ENCODE measurements around the gene PARD6G.

GRCh38 chr18:80137976-80138375 is 109.3 kb downstream of the PARD6G start:
- no peak for TF ChIP-seq CTCF (IDR thresholded peaks at IDR 0.05 in 2 of 3, conservative IDR thresholded peaks at IDR 0.05 in 1 of 3; ENCODE audit: control insufficient read depth in 2 of 3, extremely low read depth in 1 of 3, insufficient read depth in 1 of 3, low read depth in 3 of 3, low read length in 3 of 3)
- no peak for TF ChIP-seq POLR2AphosphoS5 (IDR thresholded peaks at IDR 0.05; ENCODE audit: low read length)
- no peak for TF ChIP-seq HDAC2 (IDR thresholded peaks at IDR 0.05)
- no peak for TF ChIP-seq E4F1 (IDR thresholded peaks at IDR 0.05; ENCODE audit: borderline replicate concordance, partially characterized antibody)
- TF ChIP-seq CREB1 (IDR thresholded peaks at IDR 0.05; ENCODE audit: low read depth), result no peak
- peak; percentile 47 for TF ChIP-seq POLR2A (IDR thresholded peaks at IDR 0.05; ENCODE audit: low read depth, low read length)
- TF ChIP-seq FOXM1 (IDR thresholded peaks at IDR 0.05; ENCODE audit: low read depth, low read length), result no peak
- TF ChIP-seq MAX (IDR thresholded peaks at IDR 0.05; ENCODE audit: low read depth, low read length), result no peak

Measured in GM12878 (cell line).